H1 (cell line): ENCODE data around the gene MEFV. TPM values are rescaled to one million over a fixed set of nuclear protein-coding genes. Genes with fewer than 3 reads are reported as not detected.

Experiments
- polyA plus RNA-seq, 7 experiments: library from polyadenylated mRNA; depleted of rRNA in 3 of 7; stranded (reverse) in 5 of 7; unstranded in 2 of 7; fragments of >200 nt in 5 of 7; fragments of 200-250 nt in 2 of 7; gene quantifications; 1 replicate in 5 of 7; 2 replicates in 1 of 7; 4 replicates in 1 of 7; pipeline versions ENCODE4 v1.2.1 to v1.2.3, GENCODE V29; 2011 to 2013; ENCODE audit warnings: missing spikeins in 2 of 7, mixed read lengths in 2 of 7
- total RNA-seq: library from RNA; stranded (reverse); fragmentation: NEBNext Ultra II Directional; extraction: Animal tissue kit (Norgen Biotek cat#: 25700); gene quantifications from 2 replicates; pipeline ENCODE4 v1.2.1, GENCODE V29; 2021
- TF ChIP-seq, protein P1 (sequence below): fragments of 300-600 bp; sonication (generic); IDR thresholded peaks from 2 replicates; pipeline ENCODE4 v1.7.1; 2012; ENCODE audit warnings: low read length, moderate library complexity, mild to moderate bottlenecking, inconsistent platforms; ENCODE audit not compliant: insufficient replicate concordance

Gene MEFV
- total and polyA plus RNA-seq, 2 of the 8 experiments (the other 6 are each of a cell fraction or from before 2014, with no cell fraction given): 0.03 TPM; not detected in 1

DNA sequence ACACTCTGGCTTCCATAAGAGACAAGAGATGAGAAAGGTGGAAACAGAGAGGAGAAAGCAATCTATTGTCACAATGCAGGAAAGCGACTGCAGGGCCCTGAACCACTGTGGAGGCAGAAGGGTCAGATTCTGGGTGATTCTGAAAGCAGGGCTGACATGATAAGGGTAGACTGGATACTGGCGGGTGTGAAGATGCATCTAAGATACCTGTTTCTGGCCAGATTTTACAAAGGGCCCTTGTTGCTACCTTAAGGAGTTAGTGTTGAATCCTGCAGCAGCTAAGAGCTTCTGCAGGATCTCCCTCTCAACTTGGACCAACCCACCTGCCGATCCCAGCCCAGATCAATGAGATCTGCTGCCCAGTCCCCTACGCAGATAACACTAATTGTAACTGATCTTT, 6.1 kb upstream of the MEFV start (continued):
- TF ChIP-seq, protein P1, sequence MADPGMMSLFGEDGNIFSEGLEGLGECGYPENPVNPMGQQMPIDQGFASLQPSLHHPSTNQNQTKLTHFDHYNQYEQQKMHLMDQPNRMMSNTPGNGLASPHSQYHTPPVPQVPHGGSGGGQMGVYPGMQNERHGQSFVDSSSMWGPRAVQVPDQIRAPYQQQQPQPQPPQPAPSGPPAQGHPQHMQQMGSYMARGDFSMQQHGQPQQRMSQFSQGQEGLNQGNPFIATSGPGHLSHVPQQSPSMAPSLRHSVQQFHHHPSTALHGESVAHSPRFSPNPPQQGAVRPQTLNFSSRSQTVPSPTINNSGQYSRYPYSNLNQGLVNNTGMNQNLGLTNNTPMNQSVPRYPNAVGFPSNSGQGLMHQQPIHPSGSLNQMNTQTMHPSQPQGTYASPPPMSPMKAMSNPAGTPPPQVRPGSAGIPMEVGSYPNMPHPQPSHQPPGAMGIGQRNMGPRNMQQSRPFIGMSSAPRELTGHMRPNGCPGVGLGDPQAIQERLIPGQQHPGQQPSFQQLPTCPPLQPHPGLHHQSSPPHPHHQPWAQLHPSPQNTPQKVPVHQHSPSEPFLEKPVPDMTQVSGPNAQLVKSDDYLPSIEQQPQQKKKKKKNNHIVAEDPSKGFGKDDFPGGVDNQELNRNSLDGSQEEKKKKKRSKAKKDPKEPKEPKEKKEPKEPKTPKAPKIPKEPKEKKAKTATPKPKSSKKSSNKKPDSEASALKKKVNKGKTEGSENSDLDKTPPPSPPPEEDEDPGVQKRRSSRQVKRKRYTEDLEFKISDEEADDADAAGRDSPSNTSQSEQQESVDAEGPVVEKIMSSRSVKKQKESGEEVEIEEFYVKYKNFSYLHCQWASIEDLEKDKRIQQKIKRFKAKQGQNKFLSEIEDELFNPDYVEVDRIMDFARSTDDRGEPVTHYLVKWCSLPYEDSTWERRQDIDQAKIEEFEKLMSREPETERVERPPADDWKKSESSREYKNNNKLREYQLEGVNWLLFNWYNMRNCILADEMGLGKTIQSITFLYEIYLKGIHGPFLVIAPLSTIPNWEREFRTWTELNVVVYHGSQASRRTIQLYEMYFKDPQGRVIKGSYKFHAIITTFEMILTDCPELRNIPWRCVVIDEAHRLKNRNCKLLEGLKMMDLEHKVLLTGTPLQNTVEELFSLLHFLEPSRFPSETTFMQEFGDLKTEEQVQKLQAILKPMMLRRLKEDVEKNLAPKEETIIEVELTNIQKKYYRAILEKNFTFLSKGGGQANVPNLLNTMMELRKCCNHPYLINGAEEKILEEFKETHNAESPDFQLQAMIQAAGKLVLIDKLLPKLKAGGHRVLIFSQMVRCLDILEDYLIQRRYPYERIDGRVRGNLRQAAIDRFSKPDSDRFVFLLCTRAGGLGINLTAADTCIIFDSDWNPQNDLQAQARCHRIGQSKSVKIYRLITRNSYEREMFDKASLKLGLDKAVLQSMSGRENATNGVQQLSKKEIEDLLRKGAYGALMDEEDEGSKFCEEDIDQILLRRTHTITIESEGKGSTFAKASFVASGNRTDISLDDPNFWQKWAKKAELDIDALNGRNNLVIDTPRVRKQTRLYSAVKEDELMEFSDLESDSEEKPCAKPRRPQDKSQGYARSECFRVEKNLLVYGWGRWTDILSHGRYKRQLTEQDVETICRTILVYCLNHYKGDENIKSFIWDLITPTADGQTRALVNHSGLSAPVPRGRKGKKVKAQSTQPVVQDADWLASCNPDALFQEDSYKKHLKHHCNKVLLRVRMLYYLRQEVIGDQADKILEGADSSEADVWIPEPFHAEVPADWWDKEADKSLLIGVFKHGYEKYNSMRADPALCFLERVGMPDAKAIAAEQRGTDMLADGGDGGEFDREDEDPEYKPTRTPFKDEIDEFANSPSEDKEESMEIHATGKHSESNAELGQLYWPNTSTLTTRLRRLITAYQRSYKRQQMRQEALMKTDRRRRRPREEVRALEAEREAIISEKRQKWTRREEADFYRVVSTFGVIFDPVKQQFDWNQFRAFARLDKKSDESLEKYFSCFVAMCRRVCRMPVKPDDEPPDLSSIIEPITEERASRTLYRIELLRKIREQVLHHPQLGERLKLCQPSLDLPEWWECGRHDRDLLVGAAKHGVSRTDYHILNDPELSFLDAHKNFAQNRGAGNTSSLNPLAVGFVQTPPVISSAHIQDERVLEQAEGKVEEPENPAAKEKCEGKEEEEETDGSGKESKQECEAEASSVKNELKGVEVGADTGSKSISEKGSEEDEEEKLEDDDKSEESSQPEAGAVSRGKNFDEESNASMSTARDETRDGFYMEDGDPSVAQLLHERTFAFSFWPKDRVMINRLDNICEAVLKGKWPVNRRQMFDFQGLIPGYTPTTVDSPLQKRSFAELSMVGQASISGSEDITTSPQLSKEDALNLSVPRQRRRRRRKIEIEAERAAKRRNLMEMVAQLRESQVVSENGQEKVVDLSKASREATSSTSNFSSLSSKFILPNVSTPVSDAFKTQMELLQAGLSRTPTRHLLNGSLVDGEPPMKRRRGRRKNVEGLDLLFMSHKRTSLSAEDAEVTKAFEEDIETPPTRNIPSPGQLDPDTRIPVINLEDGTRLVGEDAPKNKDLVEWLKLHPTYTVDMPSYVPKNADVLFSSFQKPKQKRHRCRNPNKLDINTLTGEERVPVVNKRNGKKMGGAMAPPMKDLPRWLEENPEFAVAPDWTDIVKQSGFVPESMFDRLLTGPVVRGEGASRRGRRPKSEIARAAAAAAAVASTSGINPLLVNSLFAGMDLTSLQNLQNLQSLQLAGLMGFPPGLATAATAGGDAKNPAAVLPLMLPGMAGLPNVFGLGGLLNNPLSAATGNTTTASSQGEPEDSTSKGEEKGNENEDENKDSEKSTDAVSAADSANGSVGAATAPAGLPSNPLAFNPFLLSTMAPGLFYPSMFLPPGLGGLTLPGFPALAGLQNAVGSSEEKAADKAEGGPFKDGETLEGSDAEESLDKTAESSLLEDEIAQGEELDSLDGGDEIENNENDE: no peak
